Iris pigment epithelial cell (primary cell): Measurements from ENCODE around the gene THPO.
A peak's percentile ranks its signal among the peaks of the same experiment; 100 is the strongest.

ENCODE experiments used
- DNase-seq: peaks from one replicate; pipeline ENCODE4 v3.0.0-alpha.2; 2011; ENCODE audit warnings: low read depth

The THPO gene

GRCh38 chr3:184333700-184334099 is 44.3 kb downstream of the THPO start:
- no peak for DNase-seq

- DNase-seq, result no peak
These were observed 44.8 kb downstream of the THPO start for GRCh38 chr3:184333190-184333589.

GRCh38 chr3:184332370-184333090 is 45.5 kb downstream of the THPO start:
- DNase-seq, result peak; percentile 98

GRCh38 chr3:184328516-184328915 is 49.5 kb downstream of the THPO start:
- no peak for DNase-seq

- no peak for DNase-seq
These were observed 50.8 kb downstream of the THPO start for GRCh38 chr3:184327171-184327570.

GRCh38 chr3:184325715-184326369 is 52.2 kb downstream of the THPO start:
- DNase-seq, result no peak

GRCh38 chr3:184325269-184325668 is 52.7 kb downstream of the THPO start:
- DNase-seq, result no peak

- DNase-seq, result no peak
These were observed 54.3 kb downstream of the THPO start for GRCh38 chr3:184323696-184324095.

- no peak for DNase-seq
These were observed 55.1 kb downstream of the THPO start for GRCh38 chr3:184322731-184323487.
